ENCODE data around the gene SLC15A2.
"Not testable (repeated sequence)": the region's sequence is repeated elsewhere in the genome, so short reads cannot be mapped to it uniquely, and the experiment has no call there.

Gene SLC15A2

GRCh38 chr3:121918779-121919483, 24.7 kb downstream of the SLC15A2 start:
- TF ChIP-seq CTCF (IDR thresholded peaks at IDR 0.05), result no peak
- no peaks in the 10 kb centered on the region for H3K27me3 ChIP-seq (ENCODE audit: control insufficient read depth, insufficient read depth, low read length)
- no peaks in the 10 kb centered on the region for H3K36me3 ChIP-seq (ENCODE audit: control insufficient read depth, insufficient read depth, low read length)
- no peak overlapping the region for H3K9ac ChIP-seq
- no peak overlapping the region for H3K27ac ChIP-seq
- H3K9me3 ChIP-seq (ENCODE audit: control insufficient read depth, low read length), result no peaks in the 10 kb centered on the region
- H2AFZ ChIP-seq, result no peak overlapping the region
- H3K4me2 ChIP-seq (ENCODE audit: low read length), result no peak overlapping the region
- H3K4me1 ChIP-seq, result no peaks in the 10 kb centered on the region
- H3K79me2 ChIP-seq, result no peaks in the 10 kb centered on the region
- no peak overlapping the region for H3K4me3 ChIP-seq (ENCODE audit: low read depth, low read length)

- H3K4me3 ChIP-seq (ENCODE audit: low read depth, low read length), result no peak overlapping the region
- no peaks in the 10 kb centered on the region for H3K27me3 ChIP-seq (ENCODE audit: control insufficient read depth, insufficient read depth, low read length)
- H3K4me2 ChIP-seq (ENCODE audit: low read length), result no peak overlapping the region
- H3K27ac ChIP-seq, result no peak overlapping the region
- no peaks in the 10 kb centered on the region for H3K9me3 ChIP-seq (ENCODE audit: control insufficient read depth, low read length)
- no peak overlapping the region for H2AFZ ChIP-seq
- TF ChIP-seq CTCF (IDR thresholded peaks at IDR 0.05), result no peak
- no peak overlapping the region for H3K9ac ChIP-seq
- H3K36me3 ChIP-seq (ENCODE audit: control insufficient read depth, insufficient read depth, low read length), result no peaks in the 10 kb centered on the region
- no peaks in the 10 kb centered on the region for H3K4me1 ChIP-seq
- H3K79me2 ChIP-seq, result no peaks in the 10 kb centered on the region
Measured at GRCh38 chr3:121924734-121925133, 30.5 kb downstream of the SLC15A2 start.

- Histone ChIP-seq H3K79me2 (no peaks in the 10 kb centered on the region), H3K9me3 (ENCODE audit: control insufficient read depth, low read length) (no peaks in the 10 kb centered on the region), H3K27me3 (ENCODE audit: control insufficient read depth, insufficient read depth, low read length) (no peaks in the 10 kb centered on the region), H3K4me2 (ENCODE audit: low read length) (no peak overlapping the region), H2AFZ (no peak overlapping the region), H3K36me3 (ENCODE audit: control insufficient read depth, insufficient read depth, low read length) (no peaks in the 10 kb centered on the region), H3K4me3 (ENCODE audit: low read depth, low read length) (no peak overlapping the region), H3K9ac (no peak overlapping the region), H3K27ac (no peak overlapping the region), H3K4me1 (no peaks in the 10 kb centered on the region)
- TF ChIP-seq CTCF (IDR thresholded peaks at IDR 0.05), result no peak
Measured at GRCh38 chr3:121926380-121926779, 32.2 kb downstream of the SLC15A2 start.

GRCh38 chr3:121938141-121938855, 44.1 kb downstream of the SLC15A2 start:
- H3K79me2 ChIP-seq; H3K9me3 ChIP-seq (ENCODE audit: control insufficient read depth, low read length); H3K36me3 ChIP-seq (ENCODE audit: control insufficient read depth, insufficient read depth, low read length); H3K4me3 ChIP-seq (ENCODE audit: low read depth, low read length); H3K4me2 ChIP-seq (ENCODE audit: low read length); H2AFZ ChIP-seq; H3K27ac ChIP-seq; H3K9ac ChIP-seq; H3K27me3 ChIP-seq (ENCODE audit: control insufficient read depth, insufficient read depth, low read length): not testable (repeated sequence)
- peaks cover 38% of the 10 kb centered on the region for H3K4me1 ChIP-seq

GRCh38 chr3:121941592-121941991, 47.4 kb downstream of the SLC15A2 start:
- Histone ChIP-seq H2AFZ (peak overlapping the region; percentile 13), H3K4me1 (peaks cover 38% of the 10 kb centered on the region), H3K27me3 (ENCODE audit: control insufficient read depth, insufficient read depth, low read length) (no peaks in the 10 kb centered on the region), H3K4me2 (ENCODE audit: low read length) (no peak overlapping the region), H3K27ac (peak overlapping the region; percentile 74), H3K79me2 (no peaks in the 10 kb centered on the region), H3K9ac (no peak overlapping the region), H3K9me3 (ENCODE audit: control insufficient read depth, low read length) (no peaks in the 10 kb centered on the region), H3K4me3 (ENCODE audit: low read depth, low read length) (no peak overlapping the region), H3K36me3 (ENCODE audit: control insufficient read depth, insufficient read depth, low read length) (no peaks in the 10 kb centered on the region)
- no peak for TF ChIP-seq CTCF (IDR thresholded peaks at IDR 0.05)
